Bronchial epithelial cell (primary cell): ENCODE data around the gene H2AZ2. TPM values are rescaled to one million over a fixed set of nuclear protein-coding genes. Genes with fewer than 3 reads are reported as not detected.

ENCODE experiments used
- DNase-seq: peaks from one replicate; pipeline ENCODE4 v3.0.0-alpha.2; 2010; ENCODE audit warnings: low read depth
- FAIRE-seq: peaks from 2 replicates; lab custom pipeline; 2011; peaks lifted over from hg19 to GRCh38; lab: Jason Lieb, UNC
- H3K27me3 ChIP-seq: 2 replicates; pipeline ENCODE4 v1.5.1; 2011; ENCODE audit warnings: low read length; ENCODE audit not compliant: control insufficient read depth, insufficient read depth
- H3K36me3 ChIP-seq: 2 replicates; pipeline ENCODE4 v1.5.1; 2011; ENCODE audit warnings: low read length; ENCODE audit not compliant: control insufficient read depth, insufficient read depth
- H3K4me3 ChIP-seq: 2 replicates; pipeline ENCODE4 v1.5.1; 2011; ENCODE audit warnings: mild to moderate bottlenecking, low read depth, low read length, control low read depth
- total RNA-seq: library from RNA; depleted of rRNA; stranded (reverse); fragments of >200 nt; gene quantifications from 2 replicates; pipeline ENCODE4 v1.2.1, GENCODE V29; 2014
- TF ChIP-seq, protein P1 (sequence below): IDR thresholded peaks from 2 replicates; pipeline ENCODE4 v1.5.1; 2011; ENCODE audit warnings: mild to moderate bottlenecking, moderate library complexity, low read length, control low read depth, inconsistent platforms; ENCODE audit not compliant: insufficient read depth, severe bottlenecking

Gene H2AZ2
- total RNA-seq, 1 donor from 2014 or later: 140 TPM

DNA sequence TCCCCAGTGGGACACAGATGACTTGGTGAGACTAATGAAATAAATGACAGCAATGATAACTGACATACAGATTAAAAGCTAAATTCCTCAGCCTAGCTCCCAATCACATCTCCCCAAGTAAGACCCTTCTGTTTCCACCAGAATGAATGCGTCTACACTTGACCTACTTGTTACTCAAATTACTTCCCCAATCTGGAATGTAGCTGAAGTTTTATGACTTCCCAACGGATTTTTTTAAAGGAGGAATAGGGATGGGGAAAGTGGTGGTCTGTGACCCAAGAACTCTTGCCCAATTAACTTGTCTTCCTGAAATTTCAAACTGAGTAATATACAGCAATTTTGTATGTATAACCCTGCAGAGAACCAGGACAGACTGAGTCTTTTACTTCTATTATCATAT, 9.1 kb downstream of the H2AZ2 start:
- no peak for FAIRE-seq
- H3K36me3 ChIP-seq: peaks cover 2% of the 10 kb centered on the region
- TF ChIP-seq, protein P1, sequence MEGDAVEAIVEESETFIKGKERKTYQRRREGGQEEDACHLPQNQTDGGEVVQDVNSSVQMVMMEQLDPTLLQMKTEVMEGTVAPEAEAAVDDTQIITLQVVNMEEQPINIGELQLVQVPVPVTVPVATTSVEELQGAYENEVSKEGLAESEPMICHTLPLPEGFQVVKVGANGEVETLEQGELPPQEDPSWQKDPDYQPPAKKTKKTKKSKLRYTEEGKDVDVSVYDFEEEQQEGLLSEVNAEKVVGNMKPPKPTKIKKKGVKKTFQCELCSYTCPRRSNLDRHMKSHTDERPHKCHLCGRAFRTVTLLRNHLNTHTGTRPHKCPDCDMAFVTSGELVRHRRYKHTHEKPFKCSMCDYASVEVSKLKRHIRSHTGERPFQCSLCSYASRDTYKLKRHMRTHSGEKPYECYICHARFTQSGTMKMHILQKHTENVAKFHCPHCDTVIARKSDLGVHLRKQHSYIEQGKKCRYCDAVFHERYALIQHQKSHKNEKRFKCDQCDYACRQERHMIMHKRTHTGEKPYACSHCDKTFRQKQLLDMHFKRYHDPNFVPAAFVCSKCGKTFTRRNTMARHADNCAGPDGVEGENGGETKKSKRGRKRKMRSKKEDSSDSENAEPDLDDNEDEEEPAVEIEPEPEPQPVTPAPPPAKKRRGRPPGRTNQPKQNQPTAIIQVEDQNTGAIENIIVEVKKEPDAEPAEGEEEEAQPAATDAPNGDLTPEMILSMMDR: no peak

DNA sequence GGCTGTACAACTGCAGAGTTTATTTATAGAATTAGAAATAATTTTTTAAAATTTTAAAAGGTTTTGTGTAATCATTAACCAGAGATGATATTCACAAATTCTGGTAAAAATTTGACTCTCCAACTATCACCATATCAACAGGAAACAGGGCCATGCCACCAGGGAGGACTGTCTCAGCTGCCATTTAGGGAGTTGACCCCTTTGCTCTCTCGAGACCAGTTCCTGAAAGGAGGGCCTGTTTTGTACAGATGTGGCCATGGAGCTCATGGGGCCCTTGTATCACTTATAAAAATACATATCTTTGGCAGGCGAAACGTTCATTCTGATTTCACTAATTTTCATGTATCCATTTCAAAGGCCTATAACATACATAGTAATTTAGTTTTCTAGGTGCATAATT, 20.3 kb downstream of the H2AZ2 start:
- H3K4me3 ChIP-seq: no peak overlapping the region
- TF ChIP-seq, protein P1: no peak
- no peaks in the 10 kb centered on the region for H3K27me3 ChIP-seq
- no peak for FAIRE-seq
- DNase-seq: no peak
- no peaks in the 10 kb centered on the region for H3K36me3 ChIP-seq

More for the DNA sequence above, 9.1 kb downstream of the H2AZ2 start:
- no peak for DNase-seq
- Histone ChIP-seq H3K4me3 (no peak overlapping the region), H3K27me3 (no peaks in the 10 kb centered on the region)

DNA sequence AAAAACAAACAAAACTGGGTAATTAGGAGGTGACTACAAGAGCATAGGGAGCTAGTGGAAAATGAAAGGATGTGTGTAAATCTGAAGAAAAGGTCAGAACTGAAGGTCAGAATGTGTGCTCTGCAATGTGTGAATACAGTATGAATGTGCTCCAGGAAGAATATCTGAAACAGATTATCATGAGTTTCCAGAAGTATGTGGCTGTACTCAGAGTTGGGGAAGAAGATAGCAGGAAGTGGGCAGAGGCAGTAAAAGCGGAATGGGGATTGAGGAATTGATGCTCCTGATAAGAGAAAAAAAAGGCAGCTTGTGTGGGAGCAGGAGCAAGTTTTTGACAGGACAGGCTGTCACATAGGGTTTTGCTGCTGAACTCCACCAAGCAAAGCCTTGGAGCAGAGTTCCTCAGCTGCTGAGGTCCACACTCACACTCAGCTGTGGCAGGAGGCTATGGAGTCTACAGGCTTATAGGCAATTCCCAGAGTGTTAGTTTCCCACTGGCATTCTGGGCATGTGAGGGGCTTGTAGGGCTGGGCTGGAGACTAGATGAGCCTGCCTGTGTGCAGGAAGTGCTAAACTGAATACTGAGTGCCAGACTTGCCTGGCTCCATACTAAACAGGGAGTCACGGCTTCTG, 22.9 kb downstream of the H2AZ2 start:
- DNase-seq (no peak), FAIRE-seq (no peak)
- Histone ChIP-seq H3K36me3 (no peaks in the 10 kb centered on the region), H3K27me3 (no peaks in the 10 kb centered on the region), H3K4me3 (no peak overlapping the region)
- TF ChIP-seq, protein P1: no peak

DNA sequence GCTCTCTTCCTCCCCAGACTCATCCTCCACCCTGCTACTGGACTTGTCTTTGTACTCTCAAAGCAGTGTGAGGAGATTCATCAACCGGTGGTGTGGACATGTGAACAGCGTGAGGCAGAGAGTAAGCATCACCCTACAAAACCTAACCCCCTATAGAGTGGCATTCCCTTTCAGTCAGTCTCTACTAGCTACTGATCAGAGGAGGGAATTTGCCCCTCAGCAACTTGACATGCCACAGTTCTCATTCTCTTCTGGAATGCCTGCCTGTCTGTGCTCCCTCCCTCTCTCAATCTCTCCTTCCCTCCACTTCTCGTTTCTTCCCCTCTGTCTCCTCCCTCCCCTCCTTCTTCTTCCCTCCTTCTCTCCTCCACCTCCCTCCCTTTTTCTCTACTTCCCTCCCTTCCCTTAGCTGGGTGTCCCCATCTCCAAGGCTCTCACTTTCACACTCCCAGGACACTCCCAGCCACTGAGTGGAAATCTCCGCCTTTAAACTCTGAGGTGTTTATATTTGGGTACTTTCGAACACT, 24.6 kb downstream of the H2AZ2 start:
- DNase-seq (no peak), FAIRE-seq (no peak)
- Histone ChIP-seq H3K4me3 (no peak overlapping the region), H3K27me3 (no peaks in the 10 kb centered on the region), H3K36me3 (no peaks in the 10 kb centered on the region)
- TF ChIP-seq, protein P1: no peak

DNA sequence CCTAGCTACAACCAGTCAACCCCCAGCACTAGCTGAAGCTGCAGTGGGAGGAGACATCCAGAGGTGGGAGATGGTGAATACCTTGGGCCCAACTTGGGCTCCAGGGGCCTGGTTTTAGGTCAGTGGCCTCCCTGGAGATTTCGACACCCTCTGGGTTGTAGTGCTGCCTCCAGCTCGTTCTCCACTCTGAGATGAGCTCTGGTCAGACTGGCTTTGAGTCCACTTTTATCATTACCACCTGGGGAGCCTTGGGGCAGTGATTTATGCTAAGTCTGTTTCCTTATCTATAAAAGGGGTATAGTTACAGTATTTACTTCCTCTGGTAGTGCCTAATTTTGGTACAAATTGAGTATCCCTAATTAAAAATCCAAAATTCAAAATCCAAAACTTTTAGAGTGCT, 28.6 kb downstream of the H2AZ2 start:
- H3K27me3 ChIP-seq: no peaks in the 10 kb centered on the region
- TF ChIP-seq, protein P1: no peak
- FAIRE-seq (no peak), DNase-seq (no peak)
- no peak overlapping the region for H3K4me3 ChIP-seq
- no peaks in the 10 kb centered on the region for H3K36me3 ChIP-seq

DNA sequence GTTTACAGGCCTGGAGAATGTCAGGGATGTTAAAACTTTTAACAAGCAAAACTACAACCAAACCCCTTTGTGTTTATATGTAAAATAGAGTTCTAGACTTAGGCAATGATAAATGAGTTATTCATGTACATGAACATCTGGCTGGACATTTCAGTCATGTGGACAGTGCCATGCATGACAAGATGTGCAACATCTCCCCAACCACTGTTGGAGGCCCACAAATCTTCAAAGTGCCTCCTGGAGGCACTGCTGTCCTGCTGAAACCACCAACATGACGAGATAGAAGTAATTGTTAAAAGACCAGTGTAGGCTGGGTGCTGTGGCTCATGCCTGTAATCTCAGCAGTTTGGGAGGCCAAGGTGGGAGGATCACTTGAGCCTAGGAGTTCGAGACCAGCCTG, 33.0 kb downstream of the H2AZ2 start:
- H3K27me3 ChIP-seq: no peaks in the 10 kb centered on the region
- TF ChIP-seq, protein P1: no peak
- DNase-seq (no peak), FAIRE-seq (no peak)
- H3K36me3 ChIP-seq: no peaks in the 10 kb centered on the region
- no peak overlapping the region for H3K4me3 ChIP-seq
